ENCODE results near the gene DEPP1. TPM values are rescaled to one million over a fixed set of nuclear protein-coding genes. Genes with fewer than 3 reads are reported as not detected.

DEPP1 gene
- total RNA-seq, 2 donors from 2014 or later: 226 to 230 TPM

DNA sequence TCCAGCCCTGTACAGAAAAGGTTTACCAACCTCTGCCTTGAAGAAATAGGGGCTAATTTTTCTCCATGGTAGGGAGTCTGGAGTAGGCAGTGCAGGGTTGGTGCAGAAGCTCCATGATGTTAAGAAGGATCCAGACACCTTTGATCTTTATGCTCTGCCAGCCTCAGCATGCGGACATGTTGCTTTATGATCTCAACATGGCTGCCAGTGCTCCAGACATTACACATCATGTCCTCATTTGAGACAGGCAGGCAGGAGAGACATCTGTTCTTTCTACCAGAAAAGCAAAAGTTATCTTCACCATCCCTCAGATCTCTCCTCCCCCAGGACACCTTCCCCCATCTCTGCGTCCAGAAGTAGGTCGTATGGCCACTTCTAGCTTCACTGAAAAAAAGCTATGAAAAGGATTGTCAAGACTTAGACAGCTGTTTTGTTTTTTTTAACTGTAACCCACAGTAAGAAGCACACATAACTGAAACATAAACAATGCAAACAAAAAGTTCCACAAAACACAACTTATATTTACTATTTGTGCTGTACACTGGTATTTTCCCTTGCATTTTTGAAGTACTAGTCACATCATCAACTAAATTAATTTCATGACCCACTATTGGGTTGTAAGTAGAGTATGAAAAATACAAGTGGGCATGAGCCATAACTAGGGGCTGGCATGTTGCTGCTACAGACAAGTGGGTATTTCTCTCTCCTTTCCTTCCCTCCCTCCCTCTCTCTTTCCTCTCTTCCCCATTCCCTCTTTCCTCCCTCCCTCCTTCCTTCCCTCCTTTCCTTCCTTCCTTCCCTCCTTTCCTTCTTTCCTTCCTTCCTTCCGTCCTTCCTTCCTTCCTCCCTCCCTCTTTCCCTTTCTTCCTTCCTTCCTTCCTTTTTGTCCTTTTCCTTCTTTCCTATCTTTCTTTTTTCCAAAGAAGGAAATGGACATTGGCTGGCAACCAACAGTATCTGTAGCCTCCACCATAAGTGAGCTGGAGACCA lies 21.6 kb downstream of the DEPP1 start:
- intact Hi-C loops (cut with DNase I): no loop called here
- peak in 1 of 4 donors; percentile 7 for DNase-seq

DNA sequence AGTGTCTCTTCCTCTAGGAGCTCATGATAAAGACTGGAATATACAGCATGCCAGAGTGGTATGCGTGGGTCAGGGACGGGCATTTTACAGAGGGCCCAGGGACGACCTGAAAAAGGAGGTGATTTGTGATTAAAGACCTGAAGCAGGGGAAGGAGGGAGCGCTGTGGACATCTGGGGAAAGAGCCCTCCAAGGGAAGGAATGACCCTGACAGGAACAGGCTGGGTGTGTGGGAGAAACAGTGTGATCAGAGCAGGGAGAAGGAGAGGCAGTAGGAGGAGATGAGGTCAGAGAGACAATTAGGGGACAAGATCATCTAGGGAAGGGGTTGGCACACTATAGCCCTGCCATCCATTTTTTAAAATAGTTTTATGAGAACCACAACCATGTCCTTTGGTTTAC lies 22.4 kb downstream of the DEPP1 start:
- DNase-seq: peak in 1 of 4 donors; percentile 4
- Histone ChIP-seq H3K9me3 (no peaks in the 10 kb centered on the region), H3K27ac (no peak overlapping the region), H3K27me3 (no peaks in the 10 kb centered on the region), H3K4me3 (no peak overlapping the region), H3K36me3 (replicated peaks in 1 of 2; ENCODE audit: insufficient read depth in 1 of 2, low read depth in 2 of 2) (no peaks in the 10 kb centered on the region), H3K4me1 (peaks cover 29% of the 10 kb centered on the region)
- intact Hi-C loops (cut with DNase I): no loop called here
- 85 to 90% methylated on average over 4 of the region's 4 CpGs for WGBS, 2 donors
- ATAC-seq: no peak
- TF ChIP-seq, protein P1, sequence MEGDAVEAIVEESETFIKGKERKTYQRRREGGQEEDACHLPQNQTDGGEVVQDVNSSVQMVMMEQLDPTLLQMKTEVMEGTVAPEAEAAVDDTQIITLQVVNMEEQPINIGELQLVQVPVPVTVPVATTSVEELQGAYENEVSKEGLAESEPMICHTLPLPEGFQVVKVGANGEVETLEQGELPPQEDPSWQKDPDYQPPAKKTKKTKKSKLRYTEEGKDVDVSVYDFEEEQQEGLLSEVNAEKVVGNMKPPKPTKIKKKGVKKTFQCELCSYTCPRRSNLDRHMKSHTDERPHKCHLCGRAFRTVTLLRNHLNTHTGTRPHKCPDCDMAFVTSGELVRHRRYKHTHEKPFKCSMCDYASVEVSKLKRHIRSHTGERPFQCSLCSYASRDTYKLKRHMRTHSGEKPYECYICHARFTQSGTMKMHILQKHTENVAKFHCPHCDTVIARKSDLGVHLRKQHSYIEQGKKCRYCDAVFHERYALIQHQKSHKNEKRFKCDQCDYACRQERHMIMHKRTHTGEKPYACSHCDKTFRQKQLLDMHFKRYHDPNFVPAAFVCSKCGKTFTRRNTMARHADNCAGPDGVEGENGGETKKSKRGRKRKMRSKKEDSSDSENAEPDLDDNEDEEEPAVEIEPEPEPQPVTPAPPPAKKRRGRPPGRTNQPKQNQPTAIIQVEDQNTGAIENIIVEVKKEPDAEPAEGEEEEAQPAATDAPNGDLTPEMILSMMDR (IDR thresholded peaks at IDR 0.05): no peak
- TF ChIP-seq POLR2A (IDR thresholded peaks at IDR 0.05): no peak

More for the DNA sequence above, 21.6 kb downstream of the DEPP1 start:
- TF ChIP-seq POLR2A (IDR thresholded peaks at IDR 0.05): no peak
- TF ChIP-seq, protein P1 (IDR thresholded peaks at IDR 0.05): no peak
- Histone ChIP-seq H3K9me3 (no peaks in the 10 kb centered on the region), H3K4me1 (peaks cover 32% of the 10 kb centered on the region), H3K4me3 (no peak overlapping the region), H3K36me3 (replicated peaks in 1 of 2; ENCODE audit: insufficient read depth in 1 of 2, low read depth in 2 of 2) (no peaks in the 10 kb centered on the region), H3K27me3 (no peaks in the 10 kb centered on the region), H3K27ac (peak overlapping the region in 2 of 4 donors; percentile 89 to 97)
- ATAC-seq: no peak
- WGBS, 2 donors: 93 to 95% methylated on average over 4 of the region's 4 CpGs

DNA sequence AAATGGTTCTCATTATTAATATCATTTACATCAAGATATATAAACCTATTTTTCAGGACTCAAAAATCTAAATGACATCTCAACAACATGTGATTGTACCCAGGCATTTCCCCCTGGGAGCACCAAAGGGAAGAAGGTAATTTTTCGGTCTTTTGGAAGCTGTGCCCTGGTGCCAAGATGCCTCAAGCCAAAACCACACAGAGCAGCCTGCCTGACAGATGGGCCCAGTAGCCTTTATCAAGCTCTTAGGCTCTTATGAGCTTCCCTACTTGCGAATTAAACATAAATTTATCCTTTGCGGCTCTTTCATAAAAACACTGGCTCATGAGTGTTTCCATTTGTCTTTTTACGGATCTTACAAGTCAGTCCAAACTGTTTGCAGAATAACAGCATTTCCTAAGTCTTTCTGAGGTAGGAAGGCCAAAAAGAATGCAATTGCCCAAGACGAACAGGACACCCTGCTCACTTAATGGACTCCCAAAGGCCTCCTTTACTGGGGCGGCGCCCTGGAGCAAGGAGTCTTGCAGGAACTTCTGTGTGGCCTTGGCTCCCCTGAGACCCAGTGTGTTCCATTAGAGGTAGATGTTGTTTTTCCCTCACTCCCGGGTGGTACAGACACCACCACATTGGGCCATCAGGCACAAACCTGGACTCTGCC lies 23.1 kb downstream of the DEPP1 start:
- no peaks in the 10 kb centered on the region for H3K36me3 ChIP-seq (replicated peaks in 1 of 2; ENCODE audit: insufficient read depth in 1 of 2, low read depth in 2 of 2)
- H3K9me3 ChIP-seq: no peaks in the 10 kb centered on the region
- no peak for TF ChIP-seq POLR2A (IDR thresholded peaks at IDR 0.05)
- TF ChIP-seq, protein P1 (IDR thresholded peaks at IDR 0.05): no peak
- no peaks in the 10 kb centered on the region for H3K27me3 ChIP-seq
- no peak overlapping the region for H3K4me3 ChIP-seq
- 81 to 90% methylated on average over 8 of the region's 8 CpGs for WGBS, 2 donors
- DNase-seq (peak in 2 of 4 donors; percentile 10 to 39), ATAC-seq (no peak)
- H3K27ac ChIP-seq: no peak overlapping the region
- intact Hi-C loops (cut with DNase I): no loop called here
- H3K4me1 ChIP-seq: peaks cover 29% of the 10 kb centered on the region

DNA sequence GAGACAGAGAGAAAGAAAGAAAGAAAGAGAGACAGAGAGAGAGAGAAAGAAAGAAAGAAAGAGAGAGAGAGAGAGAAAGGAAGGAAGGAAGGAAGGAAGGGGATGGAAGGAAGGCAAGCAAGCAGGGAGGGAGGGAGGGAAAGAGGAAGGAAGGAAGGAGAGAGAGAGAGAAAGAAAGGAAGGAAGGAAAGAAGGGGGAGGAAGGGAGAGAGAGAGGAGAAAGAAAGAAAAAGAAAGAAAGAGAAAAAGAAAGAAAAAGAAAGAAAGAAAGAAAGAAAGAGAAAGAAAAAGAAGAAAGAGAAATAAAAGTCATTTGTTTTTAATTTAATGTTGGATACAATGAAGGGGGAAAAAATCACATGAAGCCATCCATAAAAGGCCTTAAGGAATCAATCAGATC lies 23.6 kb downstream of the DEPP1 start:
- Histone ChIP-seq H3K36me3 (replicated peaks in 1 of 2; ENCODE audit: insufficient read depth in 1 of 2, low read depth in 2 of 2) (no peaks in the 10 kb centered on the region), H3K27me3 (no peaks in the 10 kb centered on the region), H3K27ac (no peak overlapping the region), H3K4me3 (no peak overlapping the region), H3K4me1 (peaks cover 26% of the 10 kb centered on the region), H3K9me3 (no peaks in the 10 kb centered on the region)
- intact Hi-C loops (cut with DNase I): no loop called here
- TF ChIP-seq POLR2A (IDR thresholded peaks at IDR 0.05): no peak
- TF ChIP-seq, protein P1 (IDR thresholded peaks at IDR 0.05): no peak
- ATAC-seq (no peak), DNase-seq (no peak)
